Activated CD4-positive, CD25-positive, alpha-beta regulatory T cell treated with anti-CD3 and anti-CD28 coated beads, Interleukin-2, amount 50 U/mL, for 72 hours (primary cell): ENCODE data around the gene CCDC57.

Experiments
- DNase-seq: peaks from one replicate; pipeline ENCODE4 v3.0.0; 2021

The CCDC57 gene

GRCh38 chr17:82101767-82102679, 110.6 kb downstream of the CCDC57 start:
- no peak for DNase-seq

- no peak for DNase-seq
Observed at GRCh38 chr17:82101301-82101715, 111.3 kb downstream of the CCDC57 start.

DNA sequence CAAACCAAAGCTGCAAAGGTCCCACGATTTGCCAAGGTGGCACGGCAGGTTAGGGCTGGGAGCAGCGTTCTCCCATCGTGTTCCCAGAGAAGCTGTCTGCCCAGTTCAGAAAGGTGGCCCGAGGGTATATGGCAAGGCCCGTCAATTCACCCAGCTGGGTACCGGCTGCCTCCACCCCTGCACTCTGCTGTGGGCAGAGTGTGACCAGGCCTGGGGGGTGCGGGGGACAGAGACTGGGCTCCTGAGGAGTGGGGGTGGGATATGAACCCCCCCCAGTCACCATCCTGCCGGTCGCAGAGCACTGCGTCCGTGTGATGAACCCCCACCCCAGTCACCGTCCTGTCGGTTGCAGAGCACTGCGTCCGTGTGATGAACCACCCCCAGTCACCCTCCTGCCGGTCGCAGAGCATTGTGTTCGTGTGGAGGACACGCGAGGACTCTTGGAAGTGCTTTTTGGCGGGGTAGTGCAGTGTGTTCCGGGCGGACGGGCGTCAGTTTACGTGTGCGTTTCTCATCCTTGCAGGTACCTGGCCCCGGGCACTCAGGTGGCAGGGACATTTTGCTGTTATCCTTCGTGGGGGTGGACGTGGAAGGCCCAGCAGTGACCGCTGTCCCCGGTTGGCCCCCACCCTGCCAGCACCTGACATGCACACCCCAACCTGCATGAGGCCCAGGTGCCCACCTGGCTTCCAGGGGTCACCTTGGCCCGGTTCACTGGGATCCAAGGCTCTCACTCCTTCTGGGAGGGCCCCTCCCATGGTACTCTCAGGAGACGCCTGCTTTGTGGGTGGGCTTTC, 111.9 kb downstream of the CCDC57 start:
- no peak for DNase-seq

DNA sequence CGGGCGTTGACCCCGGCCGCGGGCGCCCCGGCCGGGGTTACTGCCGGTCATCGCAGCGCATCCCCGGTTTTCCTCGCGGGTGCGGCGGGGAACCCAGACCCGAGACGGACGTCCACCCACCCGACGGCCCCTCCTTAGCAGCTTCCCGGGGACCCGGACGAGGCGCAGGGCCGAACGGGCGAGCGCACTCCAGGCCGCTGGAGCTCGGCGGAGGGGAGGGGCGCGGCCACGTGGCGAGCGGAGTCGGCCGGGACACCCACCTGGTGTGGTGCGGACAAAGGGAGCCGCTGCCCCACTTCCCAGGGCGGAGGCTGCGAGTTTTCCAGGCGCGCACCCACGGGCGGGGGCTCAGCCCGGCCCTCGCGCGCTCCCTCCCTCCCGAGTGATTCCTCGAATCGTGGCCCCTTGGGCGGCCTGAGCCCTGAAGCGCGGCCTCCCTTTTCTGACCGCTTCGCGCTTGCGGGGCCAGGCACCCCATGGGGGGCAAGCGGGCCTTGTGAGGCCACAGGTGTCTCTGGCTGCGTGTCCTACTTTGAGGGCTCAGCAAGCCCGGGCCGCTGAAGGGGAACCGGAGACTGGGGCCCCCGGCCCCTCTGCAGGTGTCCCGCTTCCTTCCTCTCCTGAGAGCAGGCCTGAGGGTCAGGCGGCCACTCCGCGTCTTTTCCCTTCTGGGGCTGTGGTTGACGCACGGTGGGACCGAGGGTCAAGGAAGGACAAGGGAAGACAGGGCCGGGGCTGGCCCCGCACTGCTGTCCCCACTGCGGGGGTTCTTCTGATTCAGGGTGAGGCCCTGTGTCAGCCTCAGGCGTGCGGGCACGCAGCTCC, 113.5 kb downstream of the CCDC57 start:
- DNase-seq, result no peak

DNA sequence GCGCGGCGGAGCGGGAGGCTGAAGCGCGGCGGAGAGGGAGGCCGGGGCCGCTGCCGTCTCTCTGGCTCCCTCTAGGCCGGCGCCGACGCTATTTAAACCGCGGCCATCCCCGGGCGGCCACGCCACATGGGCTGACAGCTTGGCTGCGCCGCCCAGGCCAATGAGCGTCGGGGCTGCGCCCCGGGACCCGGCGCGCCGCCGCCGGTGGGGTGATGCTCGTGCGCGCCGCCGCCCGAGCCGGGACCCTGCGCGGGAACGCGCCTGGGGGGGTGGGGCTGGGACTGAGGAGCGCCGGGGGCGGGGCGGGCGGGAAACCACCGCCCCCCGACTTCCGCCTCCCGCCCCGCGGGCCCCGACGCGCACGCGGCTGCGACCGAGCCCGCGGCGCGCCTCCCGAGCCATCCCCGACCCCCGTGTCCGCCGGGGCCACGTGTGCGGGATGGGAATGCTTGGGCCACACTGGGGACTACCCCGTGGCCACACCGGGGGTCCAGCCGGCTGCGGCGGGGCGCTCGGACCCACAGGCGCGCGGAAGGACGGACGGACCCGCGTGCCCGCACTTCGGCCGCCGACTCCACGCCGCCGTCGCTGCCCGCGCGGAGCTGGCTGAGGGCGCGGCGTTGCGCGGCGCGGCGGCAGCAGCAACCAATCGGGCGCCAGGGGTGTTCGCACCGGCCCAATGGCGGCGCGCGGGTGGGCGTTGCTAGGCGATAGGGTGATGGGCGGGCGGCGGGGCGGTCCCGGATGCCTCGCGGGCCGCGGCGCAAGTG, 114.3 kb downstream of the CCDC57 start, which contains the start of gene FASN:
Gene FASN (minus strand): TSS at position 68 of the 770 bp plus-strand sequence. CDS start 1,791 bp downstream, outside the sequence.
- DNase-seq, result peak; percentile 94

- no peak for DNase-seq
Observed at GRCh38 chr17:82097919-82098168, 114.8 kb downstream of the CCDC57 start.

GRCh38 chr17:82097184-82097918, 115.3 kb downstream of the CCDC57 start:
- peak; percentile 51 for DNase-seq

- DNase-seq, result no peak
Observed at GRCh38 chr17:82096709-82097183, 115.9 kb downstream of the CCDC57 start.

- no peak for DNase-seq
Observed at GRCh38 chr17:82095777-82096708, 116.6 kb downstream of the CCDC57 start.

DNA sequence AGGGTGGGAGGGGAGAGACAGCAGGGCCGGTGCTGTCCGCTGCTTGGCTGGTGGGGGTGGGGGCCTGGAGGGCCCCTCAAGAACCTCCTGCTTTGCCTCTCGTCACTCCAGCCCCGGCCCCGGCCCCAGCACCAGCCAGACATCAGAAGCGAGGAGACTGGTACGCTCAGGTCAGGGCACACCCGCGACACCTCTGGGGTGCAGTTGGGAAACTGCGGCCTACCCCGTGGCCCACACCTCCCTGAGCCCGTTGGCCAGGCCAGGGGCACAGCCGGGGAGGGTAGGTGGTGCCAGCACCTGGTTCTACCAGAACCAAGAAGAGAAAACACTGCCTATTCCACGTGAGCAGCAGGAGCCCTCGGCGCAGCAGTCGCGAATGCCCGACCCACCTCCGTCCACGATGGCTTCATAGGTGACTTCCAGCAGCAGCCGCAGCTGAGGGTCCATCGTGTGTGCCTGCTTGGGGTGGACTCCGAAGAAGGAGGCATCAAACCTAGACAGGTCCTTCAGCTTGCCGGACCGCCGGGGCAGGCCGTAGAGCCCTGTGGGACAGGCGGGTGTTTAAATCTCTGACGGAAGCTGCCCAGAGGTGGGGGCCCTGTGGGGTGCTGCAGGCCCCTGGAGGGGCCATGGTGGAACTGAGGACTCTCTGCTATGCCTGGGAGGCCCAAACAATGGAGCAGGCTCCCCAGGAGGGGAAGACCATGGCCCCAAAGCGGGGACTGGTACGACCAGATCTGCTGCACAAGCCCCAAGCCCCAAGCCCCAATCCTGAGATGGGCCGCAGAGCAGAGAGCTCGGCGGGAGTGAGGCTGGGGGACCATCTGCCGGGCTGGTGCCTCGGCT, 117.5 kb downstream of the CCDC57 start:
- no peak for DNase-seq

DNA sequence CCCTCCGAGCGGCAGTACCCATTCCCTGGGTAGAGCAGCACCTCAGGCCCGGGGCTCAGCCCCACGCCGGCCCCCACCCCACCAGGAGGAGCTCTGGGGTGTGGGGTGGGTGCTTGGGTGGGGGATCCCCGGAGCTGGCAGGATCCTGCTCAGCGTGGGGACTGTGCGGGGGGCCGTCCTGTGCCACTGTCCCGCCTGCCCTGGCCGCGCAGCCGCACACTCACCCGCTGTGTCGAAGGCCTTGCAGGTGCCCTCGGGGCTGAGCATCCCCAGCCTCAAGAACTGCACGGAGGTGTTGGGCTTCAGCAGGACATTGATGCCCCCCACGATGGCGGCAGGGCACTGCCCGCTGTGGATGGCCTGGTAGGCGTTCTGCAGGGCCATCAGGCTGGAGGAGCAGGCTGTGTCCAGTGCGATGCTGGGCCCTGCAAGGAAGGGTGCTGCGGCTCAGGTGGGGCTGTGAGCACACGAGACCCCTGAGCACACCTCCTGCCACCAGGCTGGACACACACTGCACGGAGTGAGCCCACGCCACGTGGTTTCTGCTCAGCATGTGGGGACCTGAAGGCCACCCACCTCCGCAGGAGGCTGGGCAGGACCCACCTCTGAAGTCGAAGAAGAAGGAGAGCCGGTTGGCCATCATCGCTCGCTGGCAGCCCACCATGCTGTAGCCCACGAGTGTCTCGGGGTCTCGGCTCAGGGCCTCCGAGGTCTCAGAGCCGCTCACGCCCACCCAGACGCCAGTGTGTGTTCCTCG, 119.5 kb downstream of the CCDC57 start:
- DNase-seq, result no peak

DNA sequence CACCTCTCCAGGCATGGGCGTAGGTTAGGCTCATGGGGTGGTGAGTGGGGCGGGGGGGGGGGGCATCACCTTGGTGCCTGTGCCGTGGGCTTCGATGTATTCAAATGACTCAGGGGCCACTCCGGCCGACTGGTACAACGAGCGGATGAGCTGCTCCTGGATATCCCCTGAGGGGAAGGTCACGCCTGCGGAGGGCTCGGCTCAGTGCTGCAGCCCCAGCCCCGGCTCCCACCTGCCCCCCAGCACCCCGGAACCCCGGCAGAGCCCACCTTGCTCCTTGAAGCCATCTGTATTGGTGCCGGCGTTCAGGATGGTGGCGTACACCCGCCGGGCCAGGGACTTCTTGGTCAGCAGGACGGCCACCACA, 120.0 kb downstream of the CCDC57 start:
- no peak for DNase-seq

GRCh38 chr17:82092094-82092586, 120.5 kb downstream of the CCDC57 start:
- no peak for DNase-seq

- DNase-seq, result no peak
Observed at GRCh38 chr17:82091264-82092066, 121.2 kb downstream of the CCDC57 start.

- no peak for DNase-seq
Observed at GRCh38 chr17:82090549-82091263, 121.9 kb downstream of the CCDC57 start.

GRCh38 chr17:82089723-82090548, 122.7 kb downstream of the CCDC57 start:
- DNase-seq, result no peak
